Immature natural killer cell (primary cell): Measurements from ENCODE around the gene CPNE4. TPM values are rescaled to one million over a fixed set of nuclear protein-coding genes. Genes with fewer than 3 reads are reported as not detected.

Experiments used
- DNase-seq, 3 donors: peaks; one replicate each; pipeline ENCODE4 v3.0.0; 2022; ENCODE audit warnings: mixed read lengths in 1 of 3
- H3K27ac Mint-ChIP-seq, 6 donors: one replicate each; pipeline ENCODE4 v1.8.0; 2020; ENCODE audit warnings: mixed read lengths in 6 of 6, mild to moderate bottlenecking in 5 of 6, inconsistent platforms in 4 of 6, moderate library complexity in 3 of 6
- H3K27me3 Mint-ChIP-seq, 3 donors: one replicate each; pipeline ENCODE4 v1.8.0; 2020 to 2021; ENCODE audit warnings: low read depth in 3 of 3, mild to moderate bottlenecking in 3 of 3, mixed read lengths in 3 of 3, moderate library complexity in 3 of 3, inconsistent platforms in 1 of 3
- H3K36me3 Mint-ChIP-seq, 3 donors: one replicate each; pipeline ENCODE4 v1.8.0; 2020; ENCODE audit warnings: mixed read lengths in 3 of 3, inconsistent platforms in 2 of 3, mild to moderate bottlenecking in 2 of 3
- H3K4me1 Mint-ChIP-seq, 2 donors: one replicate each; pipeline ENCODE4 v1.8.0; 2020; ENCODE audit warnings: inconsistent platforms in 2 of 2, mild to moderate bottlenecking in 2 of 2, mixed read lengths in 2 of 2, moderate library complexity in 1 of 2
- H3K4me3 Mint-ChIP-seq, 5 donors: one replicate each; pipeline ENCODE4 v1.8.0; 2020; ENCODE audit warnings: mild to moderate bottlenecking in 5 of 5, mixed read lengths in 5 of 5, inconsistent platforms in 3 of 5, moderate library complexity in 3 of 5
- H3K9me3 Mint-ChIP-seq, 6 donors: one replicate each; pipeline ENCODE4 v1.8.0; 2020; ENCODE audit warnings: mild to moderate bottlenecking in 6 of 6, mixed read lengths in 6 of 6, inconsistent platforms in 4 of 6, moderate library complexity in 3 of 6
- polyA plus RNA-seq, 3 donors: library from polyadenylated mRNA; unstranded; fragments of 300-500 nt; fragmentation: Illumina TruSeq; gene quantifications; one replicate each; pipeline ENCODE4 v1.2.3, GENCODE V29; 2021

CPNE4 gene
- polyA plus RNA-seq, 3 donors from 2014 or later, result not detected

DNA sequence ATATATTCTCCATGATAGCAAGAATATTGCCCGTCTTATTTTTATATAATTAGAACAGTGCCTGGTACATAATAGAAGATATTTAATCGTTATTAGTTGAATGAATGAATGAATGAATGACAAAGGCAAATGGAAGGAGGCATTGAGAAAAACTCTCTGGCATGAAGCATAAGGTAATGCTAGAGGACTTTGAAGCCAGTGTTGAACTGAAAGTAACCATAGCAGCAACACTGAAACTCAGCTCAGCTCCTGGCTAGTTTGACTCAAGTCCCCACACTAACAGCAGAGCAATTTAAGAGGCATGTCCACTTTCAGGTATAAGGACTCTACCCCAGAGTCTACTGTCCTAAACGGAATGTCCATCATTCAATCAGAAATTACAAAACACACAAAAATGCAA, 227.0 kb downstream of the CPNE4 start:
- Mint-ChIP-seq H3K4me1 (no peaks in the 10 kb centered on the region), H3K9me3 (no peaks in the 10 kb centered on the region), H3K27ac (no peak overlapping the region), H3K36me3 (no peaks in the 10 kb centered on the region), H3K27me3 (peaks cover 0 to 7% (median 2%) of the 10 kb centered on the region in 3 donors), H3K4me3 (no peak overlapping the region)
- DNase-seq, result no peak

DNA sequence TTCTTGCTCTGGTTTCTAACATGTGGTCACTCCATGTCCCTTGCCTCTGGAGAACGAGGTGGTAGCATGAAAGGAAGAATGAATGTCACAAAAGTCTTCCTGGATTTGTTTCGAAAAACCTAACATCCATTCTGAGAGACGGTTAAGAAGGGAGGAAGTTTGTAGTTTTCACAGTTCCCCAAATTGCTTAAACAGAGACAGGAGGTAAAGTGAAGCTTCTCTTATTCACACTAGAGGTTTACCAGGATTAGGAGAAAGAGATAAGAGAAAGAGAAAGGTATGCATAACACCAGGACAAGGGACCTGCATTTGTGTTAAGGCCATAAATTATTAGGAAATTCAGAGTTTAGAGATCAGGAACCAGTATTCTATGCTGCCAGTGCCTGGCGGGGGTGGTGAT, 228.1 kb downstream of the CPNE4 start:
- Mint-ChIP-seq H3K4me1 (no peaks in the 10 kb centered on the region), H3K9me3 (peaks cover 0 to 2% (median 0%) of the 10 kb centered on the region in 6 donors), H3K27ac (no peak overlapping the region), H3K36me3 (no peaks in the 10 kb centered on the region), H3K4me3 (no peak overlapping the region), H3K27me3 (peaks cover 1 to 10% (median 2%) of the 10 kb centered on the region in 3 donors)
- no peak for DNase-seq

- peaks cover 0 to 2% (median 0%) of the 10 kb centered on the region in 6 donors for H3K9me3 Mint-ChIP-seq
- H3K36me3 Mint-ChIP-seq, result no peaks in the 10 kb centered on the region
- DNase-seq, result no peak
- H3K27me3 Mint-ChIP-seq, result peaks cover 1 to 7% (median 4%) of the 10 kb centered on the region in 3 donors
- H3K4me3 Mint-ChIP-seq, result no peak overlapping the region
- no peak overlapping the region for H3K27ac Mint-ChIP-seq
- H3K4me1 Mint-ChIP-seq, result no peaks in the 10 kb centered on the region
Measured at GRCh38 chr3:131804565-131805133, 230.2 kb downstream of the CPNE4 start.

- H3K9me3 Mint-ChIP-seq, result peaks cover 0 to 2% (median 0%) of the 10 kb centered on the region in 6 donors
- no peak overlapping the region for H3K4me3 Mint-ChIP-seq
- H3K36me3 Mint-ChIP-seq, result no peaks in the 10 kb centered on the region
Measured at GRCh38 chr3:131803113-131803512, 231.7 kb downstream of the CPNE4 start.

DNA sequence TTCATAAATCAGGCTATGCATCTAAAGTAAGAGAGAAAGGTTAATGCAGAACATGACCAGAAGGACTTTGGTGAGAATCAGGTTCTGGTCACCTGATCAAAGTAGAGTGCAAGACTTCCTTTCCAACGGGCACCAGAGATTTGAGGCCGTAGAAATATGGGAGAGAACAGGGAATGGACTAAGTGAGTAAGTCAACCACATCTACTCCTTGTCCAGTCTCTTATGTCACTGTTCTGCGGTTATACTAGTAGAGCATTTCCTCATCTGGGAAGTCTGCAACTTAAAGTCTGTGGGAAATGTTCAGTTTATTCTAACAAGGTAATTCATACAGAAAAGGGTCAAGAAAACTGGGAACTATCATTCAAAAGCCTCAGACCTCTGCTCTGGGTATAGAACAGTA, 232.8 kb downstream of the CPNE4 start:
- no peak overlapping the region for H3K4me3 Mint-ChIP-seq
- no peaks in the 10 kb centered on the region for H3K36me3 Mint-ChIP-seq
- no peak for DNase-seq
- peaks cover 1 to 4% (median 3%) of the 10 kb centered on the region in 3 donors for H3K27me3 Mint-ChIP-seq
- peaks cover 0 to 2% (median 0%) of the 10 kb centered on the region in 6 donors for H3K9me3 Mint-ChIP-seq
- H3K27ac Mint-ChIP-seq, result no peak overlapping the region
- H3K4me1 Mint-ChIP-seq, result no peaks in the 10 kb centered on the region

More at GRCh38 chr3:131803113-131803512, 231.7 kb downstream of the CPNE4 start:
- no peak for DNase-seq
- Mint-ChIP-seq H3K4me1 (no peaks in the 10 kb centered on the region), H3K27ac (no peak overlapping the region), H3K27me3 (peaks cover 1 to 4% (median 3%) of the 10 kb centered on the region in 3 donors)

- H3K9me3 Mint-ChIP-seq, result peaks cover 0 to 2% (median 0%) of the 10 kb centered on the region in 6 donors
- no peak overlapping the region for H3K4me3 Mint-ChIP-seq
- peaks cover 1 to 3% (median 1%) of the 10 kb centered on the region in 3 donors for H3K27me3 Mint-ChIP-seq
- H3K27ac Mint-ChIP-seq, result no peak overlapping the region
- DNase-seq, result no peak
- H3K36me3 Mint-ChIP-seq, result no peaks in the 10 kb centered on the region
- H3K4me1 Mint-ChIP-seq, result peaks cover 0 to 2% of the 10 kb centered on the region in 2 donors
Measured at GRCh38 chr3:131801566-131801965, 233.2 kb downstream of the CPNE4 start.

GRCh38 chr3:131797776-131798175, 237.0 kb downstream of the CPNE4 start:
- H3K4me3 Mint-ChIP-seq, result no peak overlapping the region
- DNase-seq, result no peak
- peaks cover 0 to 2% (median 0%) of the 10 kb centered on the region in 6 donors for H3K9me3 Mint-ChIP-seq
- H3K36me3 Mint-ChIP-seq, result no peaks in the 10 kb centered on the region
- no peak overlapping the region for H3K27ac Mint-ChIP-seq
- peaks cover 10 to 21% of the 10 kb centered on the region in 2 donors for H3K4me1 Mint-ChIP-seq
- H3K27me3 Mint-ChIP-seq, result peaks cover 1 to 3% (median 1%) of the 10 kb centered on the region in 3 donors

- H3K9me3 Mint-ChIP-seq, result no peaks in the 10 kb centered on the region
- no peak for DNase-seq
- H3K36me3 Mint-ChIP-seq, result no peaks in the 10 kb centered on the region
- no peak overlapping the region for H3K27ac Mint-ChIP-seq
- H3K4me3 Mint-ChIP-seq, result no peak overlapping the region
- H3K27me3 Mint-ChIP-seq, result peaks cover 0 to 4% (median 0%) of the 10 kb centered on the region in 3 donors
- peaks cover 10 to 21% of the 10 kb centered on the region in 2 donors for H3K4me1 Mint-ChIP-seq
Measured at GRCh38 chr3:131796558-131797198, 238.1 kb downstream of the CPNE4 start.

DNA sequence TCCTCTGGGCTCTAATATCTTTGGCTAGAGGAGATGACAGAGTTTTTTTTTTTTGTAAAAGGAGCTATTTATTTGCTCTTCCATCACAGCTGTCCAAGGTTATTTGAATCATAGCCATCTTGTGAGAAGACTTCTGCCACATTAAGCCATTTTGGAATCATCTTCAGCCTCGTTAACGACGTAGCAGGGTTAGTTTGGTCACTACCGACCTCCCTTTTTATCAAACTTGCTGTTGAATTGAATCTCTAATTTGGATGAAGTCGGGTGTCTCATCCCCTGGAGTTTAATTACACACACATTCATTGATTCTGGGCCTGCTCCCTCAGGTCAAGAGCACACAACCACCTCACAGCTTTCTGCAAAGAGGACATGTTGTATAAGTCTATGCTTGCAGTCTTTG, 238.7 kb downstream of the CPNE4 start:
- Mint-ChIP-seq H3K27ac (no peak overlapping the region), H3K9me3 (no peaks in the 10 kb centered on the region), H3K27me3 (peaks cover 0 to 4% (median 0%) of the 10 kb centered on the region in 3 donors), H3K4me3 (no peak overlapping the region), H3K4me1 (peaks cover 10 to 21% of the 10 kb centered on the region in 2 donors), H3K36me3 (no peaks in the 10 kb centered on the region)
- no peak for DNase-seq

DNA sequence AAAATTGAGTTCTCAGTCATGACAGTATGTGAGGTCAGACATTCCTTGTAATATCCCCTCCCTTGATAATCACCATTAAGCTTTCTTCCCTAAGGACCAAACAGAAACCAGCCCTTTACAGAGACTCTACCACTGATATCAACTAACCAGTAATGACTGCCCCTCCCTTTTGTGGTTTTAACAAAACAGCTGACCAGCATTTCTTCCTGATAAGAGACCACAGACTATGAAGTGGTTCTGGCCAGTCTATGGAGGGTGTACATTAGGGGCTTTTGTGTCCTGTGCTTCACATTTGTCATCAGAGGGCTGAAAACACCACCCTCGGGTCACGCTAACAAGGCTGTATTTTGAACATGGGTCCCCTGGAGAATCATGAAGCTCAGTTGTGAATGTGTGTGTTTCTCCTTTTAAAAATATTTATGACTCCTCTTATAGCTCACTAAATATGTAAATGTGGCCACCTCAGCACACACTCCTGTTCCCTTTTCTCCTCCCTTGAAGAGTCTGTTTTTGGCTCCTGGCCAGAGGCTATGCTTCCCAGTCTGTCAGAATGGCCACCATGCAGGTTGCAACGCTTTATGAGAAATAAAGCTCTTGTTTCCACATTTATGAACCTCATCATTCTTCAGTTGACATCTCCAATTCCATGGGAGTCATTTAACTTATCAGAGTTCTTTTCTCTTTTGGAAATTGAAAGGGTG, 239.3 kb downstream of the CPNE4 start:
- Mint-ChIP-seq H3K9me3 (no peaks in the 10 kb centered on the region), H3K4me3 (no peak overlapping the region), H3K27ac (no peak overlapping the region), H3K27me3 (peaks cover 0 to 4% (median 0%) of the 10 kb centered on the region in 3 donors), H3K4me1 (peaks cover 10 to 21% of the 10 kb centered on the region in 2 donors), H3K36me3 (no peaks in the 10 kb centered on the region)
- DNase-seq, result peak in 1 of 3 donors; percentile 4

- Mint-ChIP-seq H3K27ac (no peak overlapping the region), H3K36me3 (no peaks in the 10 kb centered on the region), H3K4me3 (no peak overlapping the region), H3K9me3 (no peaks in the 10 kb centered on the region), H3K4me1 (peaks cover 10 to 21% of the 10 kb centered on the region in 2 donors), H3K27me3 (peaks cover 0 to 2% (median 0%) of the 10 kb centered on the region in 3 donors)
- DNase-seq, result peak; percentile 3 to 14 (median 3)
Measured at GRCh38 chr3:131794766-131795388, 239.9 kb downstream of the CPNE4 start.

DNA sequence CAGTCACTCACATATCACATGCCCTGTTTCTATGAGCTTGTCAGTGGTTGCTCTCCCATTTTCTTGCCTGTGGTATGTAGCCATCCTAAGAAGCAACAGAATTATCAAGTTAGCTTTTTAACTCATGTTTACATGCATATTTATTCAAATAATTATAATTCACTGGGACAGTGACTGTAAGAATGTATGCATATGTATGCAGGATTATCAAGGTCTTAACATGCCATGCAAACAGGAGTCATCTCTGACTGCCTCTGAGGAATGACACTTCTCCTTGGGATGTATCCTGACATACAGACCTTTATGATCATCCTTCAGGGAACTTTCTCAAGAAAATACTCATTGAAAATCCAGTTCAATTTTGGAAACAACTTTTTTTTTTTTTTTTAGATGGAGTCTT, 240.9 kb downstream of the CPNE4 start:
- peaks cover 10 to 21% of the 10 kb centered on the region in 2 donors for H3K4me1 Mint-ChIP-seq
- peaks cover 0 to 2% (median 2%) of the 10 kb centered on the region in 3 donors for H3K27me3 Mint-ChIP-seq
- DNase-seq, result no peak
- no peaks in the 10 kb centered on the region for H3K9me3 Mint-ChIP-seq
- no peaks in the 10 kb centered on the region for H3K36me3 Mint-ChIP-seq
- no peak overlapping the region for H3K27ac Mint-ChIP-seq
- H3K4me3 Mint-ChIP-seq, result no peak overlapping the region

DNA sequence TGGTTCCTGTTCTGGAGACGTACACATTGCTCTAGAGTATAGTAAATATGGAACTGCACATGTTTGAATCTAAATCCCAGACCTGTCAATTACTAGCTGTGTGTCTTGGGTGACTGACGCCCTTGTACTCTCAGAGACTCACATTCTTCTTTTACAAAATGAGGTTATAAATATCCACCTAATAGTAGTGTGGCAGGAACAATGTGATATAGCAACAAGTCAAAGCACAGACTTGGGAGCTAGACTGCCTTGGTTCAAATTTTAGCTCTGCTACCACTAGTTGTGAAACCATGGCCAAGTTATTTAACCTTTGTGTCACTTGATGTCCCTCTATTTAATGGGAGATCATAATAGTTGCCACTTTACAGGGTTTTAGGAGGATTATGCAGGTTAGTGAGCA, 245.6 kb downstream of the CPNE4 start:
- Mint-ChIP-seq H3K4me3 (no peak overlapping the region), H3K4me1 (no peaks in the 10 kb centered on the region), H3K36me3 (no peaks in the 10 kb centered on the region), H3K9me3 (peaks cover 0 to 9% (median 0%) of the 10 kb centered on the region in 6 donors), H3K27me3 (peaks cover 0 to 4% (median 3%) of the 10 kb centered on the region in 3 donors), H3K27ac (no peak overlapping the region)
- no peak for DNase-seq

DNA sequence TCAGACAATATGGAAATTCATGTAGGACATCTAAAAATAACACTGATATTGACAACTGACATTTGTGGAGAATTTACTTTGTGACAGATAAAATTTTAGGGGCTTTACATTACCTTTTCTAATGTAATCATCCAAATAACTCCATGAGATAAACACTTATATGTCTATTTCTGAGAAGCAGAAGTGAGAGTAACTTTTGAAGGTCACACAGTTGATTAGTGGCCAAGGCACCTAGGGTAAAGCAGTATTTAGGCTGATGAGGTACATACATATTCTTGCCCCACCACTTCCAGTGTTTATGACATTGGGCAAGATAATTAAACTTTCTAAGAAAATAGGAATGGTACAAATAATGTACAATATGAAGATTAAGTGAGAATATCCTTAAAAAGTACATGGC, 248.4 kb downstream of the CPNE4 start:
- H3K27me3 Mint-ChIP-seq, result peaks cover 0 to 3% (median 2%) of the 10 kb centered on the region in 3 donors
- H3K36me3 Mint-ChIP-seq, result no peaks in the 10 kb centered on the region
- no peak for DNase-seq
- H3K9me3 Mint-ChIP-seq, result peaks cover 0 to 9% (median 0%) of the 10 kb centered on the region in 6 donors
- H3K27ac Mint-ChIP-seq, result no peak overlapping the region
- H3K4me1 Mint-ChIP-seq, result no peaks in the 10 kb centered on the region
- H3K4me3 Mint-ChIP-seq, result no peak overlapping the region
